HepG2 (cell line): ENCODE results near the gene NINL. TPM values are rescaled to one million over a fixed set of nuclear protein-coding genes. Genes with fewer than 3 reads are reported as not detected.

Experiments used
- BRCA1 ChIP-seq: sonication (generic); formaldehyde crosslinking; IDR thresholded peaks from 2 replicates; pipeline ENCODE4 v1.4.0; 2020; ENCODE audit warnings: missing genetic modification reagents
- BRD4 ChIP-seq: sonication (generic); formaldehyde crosslinking; IDR thresholded peaks from 2 replicates; pipeline ENCODE4 v1.4.0; 2020; ENCODE audit warnings: missing genetic modification reagents
- CEBPG ChIP-seq: IDR thresholded peaks from 2 replicates; pipeline ENCODE4 v1.6.1; 2016
- DBP ChIP-seq: sonication (generic); formaldehyde crosslinking; IDR thresholded peaks from 2 replicates; pipeline ENCODE4 v1.4.0; 2020; ENCODE audit warnings: missing genetic modification reagents; ENCODE audit errors: not compliant biosample characterization
- FOXA1 ChIP-seq, 2 experiments: fragments of 450-650 bp in 1 of 2; sonication (generic) in 1 of 2; formaldehyde crosslinking in 1 of 2; IDR thresholded peaks; 2 replicates each; pipeline versions ENCODE4 v1.4.0 to v1.6.1; 2016 to 2020; ENCODE audit warnings: missing genetic modification reagents in 1 of 2
- GMEB1 ChIP-seq: sonication (generic); formaldehyde crosslinking; IDR thresholded peaks from 2 replicates; pipeline ENCODE4 v1.5.1; 2020; ENCODE audit warnings: missing genetic modification reagents, mild to moderate bottlenecking, borderline replicate concordance
- JUND ChIP-seq: sonication (generic); formaldehyde crosslinking; IDR thresholded peaks from 2 replicates; pipeline ENCODE4 v1.8.0; 2022; ENCODE audit warnings: mild to moderate bottlenecking, missing genetic modification reagents
- KAT7 ChIP-seq: IDR thresholded peaks from 2 replicates; pipeline ENCODE4 v1.6.1; 2018; ENCODE audit warnings: borderline replicate concordance, missing compliant biosample characterization
- MXD4 ChIP-seq: IDR thresholded peaks from 2 replicates; pipeline ENCODE4 v1.6.1; 2016; ENCODE audit warnings: mild to moderate bottlenecking, missing biosample characterization, missing genetic modification reagents
- NFIB ChIP-seq: sonication (generic); formaldehyde crosslinking; IDR thresholded peaks from 2 replicates; pipeline ENCODE4 v1.9.0; 2021; ENCODE audit warnings: missing genetic modification reagents, mild to moderate bottlenecking, borderline replicate concordance
- NFYC ChIP-seq: IDR thresholded peaks from 2 replicates; pipeline ENCODE4 v1.6.1; 2016; ENCODE audit warnings: missing genetic modification reagents, missing compliant biosample characterization
- SKI ChIP-seq: fragments of 450-650 bp; IDR thresholded peaks from one replicate; pipeline ENCODE4 v1.6.1; 2018; ENCODE audit warnings: mild to moderate bottlenecking; ENCODE audit not compliant: partially characterized antibody
- ZBED4 ChIP-seq: sonication (generic); formaldehyde crosslinking; IDR thresholded peaks from 2 replicates; pipeline ENCODE4 v1.4.0; 2020; ENCODE audit warnings: missing genetic modification reagents, borderline replicate concordance
- ZBTB20 ChIP-seq: sonication (generic); formaldehyde crosslinking; IDR thresholded peaks from 2 replicates; pipeline ENCODE4 v1.8.1; 2023; ENCODE audit warnings: missing genetic modification reagents, low read depth, mild to moderate bottlenecking, borderline replicate concordance
- ZBTB37 ChIP-seq: sonication (generic); formaldehyde crosslinking; IDR thresholded peaks from 2 replicates; pipeline ENCODE4 v1.4.0; 2020; ENCODE audit warnings: mild to moderate bottlenecking, missing genetic modification reagents
- ZBTB7B ChIP-seq: sonication (generic); formaldehyde crosslinking; IDR thresholded peaks from 2 replicates; pipeline ENCODE4 v1.4.0; 2020; ENCODE audit warnings: missing genetic modification reagents
- ZNF441 ChIP-seq: sonication (generic); formaldehyde crosslinking; IDR thresholded peaks from 2 replicates; pipeline ENCODE4 v1.7.0; 2021; ENCODE audit warnings: missing genetic modification reagents, borderline replicate concordance
- ZNF577 ChIP-seq: sonication (generic); formaldehyde crosslinking; IDR thresholded peaks from 2 replicates; pipeline ENCODE4 v1.4.0; 2020; ENCODE audit warnings: mild to moderate bottlenecking, low read depth, missing genetic modification reagents, borderline replicate concordance
- ZNF605 ChIP-seq: sonication (generic); formaldehyde crosslinking; IDR thresholded peaks from 2 replicates; pipeline ENCODE4 v1.8.0; 2022; ENCODE audit warnings: mild to moderate bottlenecking, missing genetic modification reagents
- ZNF615 ChIP-seq: sonication (generic); formaldehyde crosslinking; IDR thresholded peaks from 2 replicates; pipeline ENCODE4 v1.5.0; 2020; ENCODE audit warnings: mild to moderate bottlenecking, missing genetic modification reagents, borderline replicate concordance
- ZNF720 ChIP-seq: sonication (generic); formaldehyde crosslinking; IDR thresholded peaks from 2 replicates; pipeline ENCODE4 v1.4.0; 2020; ENCODE audit warnings: missing genetic modification reagents
- ZNF891 ChIP-seq: sonication (generic); formaldehyde crosslinking; IDR thresholded peaks from 2 replicates; pipeline ENCODE4 v1.5.0; 2020; ENCODE audit warnings: mild to moderate bottlenecking, missing genetic modification reagents
- polyA plus RNA-seq, 8 experiments: library from polyadenylated mRNA; depleted of rRNA in 3 of 8; stranded (reverse) in 7 of 8; unstranded in 1 of 8; fragments of >200 nt; fragmentation: Illumina TruSeq in 4 of 8; extraction: Trizol in 4 of 8; gene quantifications; 2 replicates each; pipeline versions ENCODE4 v1.2.1 to v1.2.3, GENCODE V29; 2011 to 2016; ENCODE audit warnings: low read depth in 4 of 8, missing spikeins in 1 of 8, mixed read lengths in 1 of 8; ENCODE audit not compliant: insufficient read depth in 1 of 8
- total RNA-seq, 5 experiments: library from RNA; depleted of rRNA; stranded (reverse); fragments of >200 nt; fragmentation: Illumina TruSeq; extraction: Trizol; gene quantifications; 2 replicates each; pipeline ENCODE4 v1.2.3, GENCODE V29; 2016; ENCODE audit warnings: low read depth in 1 of 5

Gene NINL
- total and polyA plus RNA-seq, 2 of the 13 experiments (the other 11 are each of a cell fraction or from before 2014, with no cell fraction given) = 32.3 to 34.3 TPM

GRCh38 chr20:25579081-25579770 lies 6.1 kb downstream of the NINL start (continued):
- TF ChIP-seq ZNF441 (CRISPR knock-in tag) = no peak
- TF ChIP-seq MXD4 (CRISPR knock-in tag) = peak; percentile 31; the same call in 1 of the 2 replicates
- TF ChIP-seq NFIB (CRISPR knock-in tag) = no peak
- no peak for TF ChIP-seq ZBTB37 (CRISPR knock-in tag)
- peak; percentile 39 for TF ChIP-seq SKI
- TF ChIP-seq BRD4 (CRISPR knock-in tag) = 0 out of 2 replicates have a peak, but pooled peaks have one; percentile 29
- TF ChIP-seq ZNF615 = no peak
- TF ChIP-seq ZBED4 (CRISPR knock-in tag) = no peak
- no peak for TF ChIP-seq ZNF577 (CRISPR knock-in tag)
- peak; percentile 69; the same call in 1 of the 2 replicates for TF ChIP-seq ZNF605 (CRISPR knock-in tag)
- no peak for TF ChIP-seq CEBPG
- TF ChIP-seq ZBTB7B (CRISPR knock-in tag) = 0 out of 2 replicates have a peak, but pooled peaks have one; percentile 41
- no peak for TF ChIP-seq GMEB1 (CRISPR knock-in tag)
- TF ChIP-seq NFYC (CRISPR knock-in tag) = no peak
- no peak for TF ChIP-seq ZBTB20
- TF ChIP-seq ZNF891 (CRISPR knock-in tag) = no peak
- TF ChIP-seq FOXA1 (IDR thresholded peaks at IDR 0.05) = no peak
- TF ChIP-seq FOXA1 (CRISPR knock-in tag; IDR thresholded peaks at IDR 0.05) = no peak
- no peak for TF ChIP-seq DBP (CRISPR knock-in tag)
- TF ChIP-seq BRCA1 (CRISPR knock-in tag) = no peak
- no peak for TF ChIP-seq ZNF720 (CRISPR knock-in tag)
- 0 out of 2 replicates have a peak, but pooled peaks have one; percentile 43 for TF ChIP-seq JUND
- no peak for TF ChIP-seq KAT7 (CRISPR knock-in tag)
